Activated CD8-positive, alpha-beta T cell treated with anti-CD3 and anti-CD28 coated beads for 36 hours (primary cell): ENCODE measurements around the gene NEURL1B. TPM values are rescaled to one million over a fixed set of nuclear protein-coding genes. Genes with fewer than 3 reads are reported as not detected.
A peak's percentile ranks its signal among the peaks of the same experiment; 100 is the strongest.
"Not testable (repeated sequence)": the region's sequence is repeated elsewhere in the genome, so short reads cannot be mapped to it uniquely, and the experiment has no call there.

Experiments
- ATAC-seq: fragments of 200-7000 bp; cut with Tn5 transposase; one replicate; pipeline ENCODE4 v1.10.0; 2021; ENCODE audit warnings: mild to moderate bottlenecking, moderate library complexity
- CTCF ChIA-PET: fragments of 350-600 bp; sonication (Branson Sonifier 250); formaldehyde crosslinking; loops from one replicate; lab custom pipeline; 2021; ENCODE audit warnings: antibody characterized with exemption; lab: Charles Lee
- POLR2A ChIA-PET: fragments of 350-600 bp; sonication (Branson Sonifier 250); formaldehyde crosslinking; loops from one replicate; lab custom pipeline; 2021; ENCODE audit warnings: antibody characterized with exemption; lab: Charles Lee
- DNase-seq: peaks from one replicate; pipeline ENCODE4 v3.0.0-alpha.2; 2020
- H3K27ac Mint-ChIP-seq: one replicate; pipeline ENCODE4 v1.8.0; 2021; ENCODE audit warnings: mild to moderate bottlenecking, mixed read lengths
- H3K27me3 Mint-ChIP-seq: one replicate; pipeline ENCODE4 v1.8.0; 2021; ENCODE audit warnings: mixed read lengths
- H3K36me3 Mint-ChIP-seq: one replicate; pipeline ENCODE4 v1.8.0; 2021; ENCODE audit warnings: low read depth, mixed read lengths
- H3K4me1 Mint-ChIP-seq: one replicate; pipeline ENCODE4 v1.8.0; 2021; ENCODE audit warnings: low read depth, mixed read lengths
- H3K4me3 Mint-ChIP-seq: one replicate; pipeline ENCODE4 v1.8.0; 2021; ENCODE audit warnings: mild to moderate bottlenecking, moderate library complexity, mixed read lengths
- H3K9me3 Mint-ChIP-seq: one replicate; pipeline ENCODE4 v1.8.0; 2021; ENCODE audit warnings: mixed read lengths
- CTCF ChIP-seq: fragments of 200-600 bp; IDR thresholded peaks from one replicate; pipeline ENCODE4 v1.8.0; 2022; ENCODE audit warnings: antibody characterized with exemption, mild to moderate bottlenecking
- intact Hi-C: fragments of 100-400 bp; cut with micrococcal nuclease; formaldehyde crosslinking; loops from one replicate; pipeline ENCODE4 v1.10.0; 2022
- total RNA-seq, 2 experiments: library from RNA; stranded (reverse); gene quantifications; one replicate each; pipeline ENCODE4 v1.2.3, GENCODE V29; 2021

The NEURL1B gene
- total RNA-seq, 2 experiments from 2014 or later: 0.18 to 0.22 TPM

- no peak for TF ChIP-seq CTCF
- intact Hi-C loops: loop anchor here (10.0 kb wide), 1 partner anchor 124 kb away; the partner anchor contains the start of gene ERGIC1
- Mint-ChIP-seq H3K9me3 (no peaks in the 10 kb centered on the region), H3K27ac (no peak overlapping the region), H3K4me3 (no peak overlapping the region), H3K36me3 (no peaks in the 10 kb centered on the region), H3K4me1 (no peaks in the 10 kb centered on the region), H3K27me3 (peaks cover 2% of the 10 kb centered on the region)
- no peak for DNase-seq
- POLR2A ChIA-PET: no interaction called here
- ATAC-seq: no peak
- CTCF ChIA-PET: interaction anchor here (1.0 to 5.8 kb wide), 4 partner anchors 13 to 222 kb away, joined by 3 to 279 read pairs (median 4); no protein-coding TSS in a partner anchor
These were observed 69.6 kb downstream of the NEURL1B start for GRCh38 chr5:172710676-172711075.

- DNase-seq, H3K36me3 Mint-ChIP-seq, H3K4me3 Mint-ChIP-seq, H3K27ac Mint-ChIP-seq, H3K27me3 Mint-ChIP-seq, POLR2A ChIA-PET, H3K4me1 Mint-ChIP-seq, ATAC-seq, H3K9me3 Mint-ChIP-seq: not testable (repeated sequence)
- CTCF ChIA-PET: interaction anchor here (1.0 to 5.8 kb wide), 4 partner anchors 13 to 268 kb away, joined by 3 to 279 read pairs (median 4); no protein-coding TSS in a partner anchor
- intact Hi-C loops: loop anchor here (10.0 kb wide), 1 partner anchor 123 kb away; the partner anchor contains the start of gene ERGIC1
These were observed 70.3 kb downstream of the NEURL1B start for GRCh38 chr5:172711321-172711861.

- no peak overlapping the region for H3K4me3 Mint-ChIP-seq
- no peaks in the 10 kb centered on the region for H3K27me3 Mint-ChIP-seq
- H3K27ac Mint-ChIP-seq: no peak overlapping the region
- TF ChIP-seq CTCF: no peak
- H3K36me3 Mint-ChIP-seq: no peaks in the 10 kb centered on the region
- intact Hi-C loops: loop anchor here (10.0 kb wide), 1 partner anchor 122 kb away; the partner anchor contains the start of gene ERGIC1
- ChIA-PET CTCF (interaction anchor here (0.7 to 5.8 kb wide), 15 partner anchors 9 to 267 kb away, joined by 3 to 279 read pairs (median 3); no protein-coding TSS in a partner anchor), POLR2A (no interaction called here)
- ATAC-seq: no peak
- H3K9me3 Mint-ChIP-seq: no peaks in the 10 kb centered on the region
- peaks cover 4% of the 10 kb centered on the region for H3K4me1 Mint-ChIP-seq
- DNase-seq: no peak
These were observed 71.5 kb downstream of the NEURL1B start for GRCh38 chr5:172712610-172713009.

GRCh38 chr5:172713113-172713808 lies 72.2 kb downstream of the NEURL1B start:
- H3K4me1 Mint-ChIP-seq: peaks cover 4% of the 10 kb centered on the region
- H3K27ac Mint-ChIP-seq: no peak overlapping the region
- CTCF ChIA-PET: interaction anchor here (0.6 to 5.8 kb wide), 31 partner anchors 9 to 266 kb away, joined by 3 to 279 read pairs (median 4); partner anchors contain the start of gene RPL26L1
- intact Hi-C loops: loop anchor here (10.0 kb wide), 1 partner anchor 122 kb away; the partner anchor contains the start of gene ERGIC1
- no peak overlapping the region for H3K4me3 Mint-ChIP-seq
- POLR2A ChIA-PET: no interaction called here
- peak; percentile 98 for TF ChIP-seq CTCF
- H3K36me3 Mint-ChIP-seq: no peaks in the 10 kb centered on the region
- no peaks in the 10 kb centered on the region for H3K9me3 Mint-ChIP-seq
- peak; percentile 45 for ATAC-seq
- peak; percentile 72 for DNase-seq
- H3K27me3 Mint-ChIP-seq: no peaks in the 10 kb centered on the region

GRCh38 chr5:172713809-172714490 lies 72.9 kb downstream of the NEURL1B start:
- intact Hi-C loops: loop anchor here (10.0 kb wide), 1 partner anchor 121 kb away; the partner anchor contains the start of gene ERGIC1
- DNase-seq: no peak
- no peaks in the 10 kb centered on the region for H3K27me3 Mint-ChIP-seq
- H3K9me3 Mint-ChIP-seq: no peaks in the 10 kb centered on the region
- H3K27ac Mint-ChIP-seq: no peak overlapping the region
- ChIA-PET CTCF (interaction anchor here (0.6 to 5.8 kb wide), 64 partner anchors 9 to 618 kb away, joined by 3 to 279 read pairs (median 4); partner anchors contain the start of genes DUSP1 and RPL26L1), POLR2A (interaction anchor here (1.2 kb wide), 1 partner anchor 218 kb away, joined by 3 read pairs; no protein-coding TSS in a partner anchor)
- no peak for TF ChIP-seq CTCF
- H3K4me3 Mint-ChIP-seq: no peak overlapping the region
- no peaks in the 10 kb centered on the region for H3K36me3 Mint-ChIP-seq
- peaks cover 4% of the 10 kb centered on the region for H3K4me1 Mint-ChIP-seq
- ATAC-seq: no peak
